Natural killer cell (primary cell): ENCODE results near the gene C2CD4B. TPM values are rescaled to one million over a fixed set of nuclear protein-coding genes. Genes with fewer than 3 reads are reported as not detected.

Source experiments
- ATAC-seq, 3 donors: fragments of 150-1000 bp in 2 of 3; fragments of 200-7000 bp in 1 of 3; cut with Tn5 transposase; 1 replicate in 1 of 3; 2 replicates in 2 of 3; pipeline ENCODE4 v1.10.0; 2021; ENCODE audit warnings: mild to moderate bottlenecking in 2 of 3, moderate library complexity in 2 of 3
- DNase-seq, 2 donors: peaks; one replicate each; pipeline versions ENCODE4 v3.0.0 to v3.0.0-alpha.2; 2013 to 2021; ENCODE audit warnings: mixed read lengths in 1 of 2
- H3K27ac ChIP-seq: one replicate; pipeline ENCODE4 v1.5.1; 2013; ENCODE audit warnings: mild to moderate bottlenecking, low read length
- H3K27me3 ChIP-seq: one replicate; pipeline ENCODE4 v1.6.1; 2013; ENCODE audit warnings: low read length; ENCODE audit not compliant: control insufficient read depth, insufficient read depth
- H3K36me3 ChIP-seq: one replicate; pipeline ENCODE4 v1.6.1; 2013; ENCODE audit warnings: low read length; ENCODE audit not compliant: control insufficient read depth, insufficient read depth
- H3K4me1 ChIP-seq: one replicate; pipeline ENCODE4 v1.6.1; 2013; ENCODE audit warnings: low read length; ENCODE audit not compliant: control insufficient read depth, insufficient read depth
- H3K4me3 ChIP-seq: one replicate; pipeline ENCODE4 v1.5.1; 2013; ENCODE audit warnings: low read length
- H3K9me3 ChIP-seq: one replicate; pipeline ENCODE4 v1.6.1; 2013; ENCODE audit warnings: low read length; ENCODE audit not compliant: control insufficient read depth, insufficient read depth
- H3K27ac Mint-ChIP-seq, 2 donors: one replicate each; pipeline ENCODE4 v1.8.0; 2022; ENCODE audit warnings: mild to moderate bottlenecking in 2 of 2, mixed read lengths in 2 of 2, moderate library complexity in 1 of 2
- H3K27me3 Mint-ChIP-seq, 2 donors: one replicate each; pipeline ENCODE4 v1.8.0; 2022; ENCODE audit warnings: low read depth in 2 of 2, mixed read lengths in 2 of 2
- H3K36me3 Mint-ChIP-seq: one replicate; pipeline ENCODE4 v1.8.0; 2022; ENCODE audit warnings: mixed read lengths
- H3K4me1 Mint-ChIP-seq, 2 donors: one replicate each; pipeline ENCODE4 v1.8.0; 2022; ENCODE audit warnings: mixed read lengths in 2 of 2
- H3K4me3 Mint-ChIP-seq: one replicate; pipeline ENCODE4 v1.8.0; 2022; ENCODE audit warnings: mild to moderate bottlenecking, moderate library complexity, mixed read lengths
- H3K9me3 Mint-ChIP-seq, 2 donors: one replicate each; pipeline ENCODE4 v1.8.0; 2022; ENCODE audit warnings: mixed read lengths in 2 of 2
- WGBS: methylation state at CpG from one replicate; pipeline ENCODE4 v1.1.7; 2013; ENCODE audit warnings: missing lambda C conversion rate; ENCODE audit not compliant: insufficient coverage; 5-methylcytosine and 5-hydroxymethylcytosine counted together
- intact Hi-C: fragments of 100-400 bp; cut with micrococcal nuclease; formaldehyde crosslinking; loops from one replicate; pipeline ENCODE4 v1.14.2; 2022
- total RNA-seq, 4 donors: library from RNA; stranded (reverse); fragments of 120-200 nt in 1 of 4; gene quantifications; one replicate each; pipeline versions ENCODE4 v1.2.3 to v1.2.4, GENCODE V29; 2013 to 2022
- TF ChIP-seq, protein P1 (sequence below): fragments of 200-600 bp; IDR thresholded peaks from one replicate; pipeline ENCODE4 v1.8.0; 2022; ENCODE audit warnings: antibody characterized with exemption

The C2CD4B gene
- total RNA-seq, 3 donors from 2014 or later (not counting 1 experiment from before 2014, with no cell fraction given) = 0.75 TPM; not detected in 2

- Mint-ChIP-seq H3K27me3 (peaks cover 28 to 55% of the 10 kb centered on the region in 2 donors), H3K4me3 (no peak overlapping the region), H3K4me1 (no peaks in the 10 kb centered on the region), H3K9me3 (no peaks in the 10 kb centered on the region), H3K36me3 (no peaks in the 10 kb centered on the region), H3K27ac (no peak overlapping the region)
- Histone ChIP-seq H3K27me3 (peaks cover 1% of the 10 kb centered on the region), H3K4me3 (no peak overlapping the region), H3K27ac (no peak overlapping the region), H3K4me1 (no peaks in the 10 kb centered on the region), H3K36me3 (no peaks in the 10 kb centered on the region), H3K9me3 (no peaks in the 10 kb centered on the region)
- no peak for DNase-seq
- WGBS = 54% methylated on average over 7 of the region's 7 CpGs
- ATAC-seq = no peak
- intact Hi-C loops = no loop called here
- TF ChIP-seq, protein P1, sequence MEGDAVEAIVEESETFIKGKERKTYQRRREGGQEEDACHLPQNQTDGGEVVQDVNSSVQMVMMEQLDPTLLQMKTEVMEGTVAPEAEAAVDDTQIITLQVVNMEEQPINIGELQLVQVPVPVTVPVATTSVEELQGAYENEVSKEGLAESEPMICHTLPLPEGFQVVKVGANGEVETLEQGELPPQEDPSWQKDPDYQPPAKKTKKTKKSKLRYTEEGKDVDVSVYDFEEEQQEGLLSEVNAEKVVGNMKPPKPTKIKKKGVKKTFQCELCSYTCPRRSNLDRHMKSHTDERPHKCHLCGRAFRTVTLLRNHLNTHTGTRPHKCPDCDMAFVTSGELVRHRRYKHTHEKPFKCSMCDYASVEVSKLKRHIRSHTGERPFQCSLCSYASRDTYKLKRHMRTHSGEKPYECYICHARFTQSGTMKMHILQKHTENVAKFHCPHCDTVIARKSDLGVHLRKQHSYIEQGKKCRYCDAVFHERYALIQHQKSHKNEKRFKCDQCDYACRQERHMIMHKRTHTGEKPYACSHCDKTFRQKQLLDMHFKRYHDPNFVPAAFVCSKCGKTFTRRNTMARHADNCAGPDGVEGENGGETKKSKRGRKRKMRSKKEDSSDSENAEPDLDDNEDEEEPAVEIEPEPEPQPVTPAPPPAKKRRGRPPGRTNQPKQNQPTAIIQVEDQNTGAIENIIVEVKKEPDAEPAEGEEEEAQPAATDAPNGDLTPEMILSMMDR = no peak
Measured at GRCh38 chr15:62171882-62172281, 6.8 kb upstream of the C2CD4B start.

- H3K27me3 ChIP-seq = peaks cover 16% of the 10 kb centered on the region
- H3K9me3 ChIP-seq = no peaks in the 10 kb centered on the region
- H3K4me1 Mint-ChIP-seq = peaks cover 0 to 7% of the 10 kb centered on the region in 2 donors
- no peak overlapping the region for H3K4me3 ChIP-seq
- H3K36me3 ChIP-seq = no peaks in the 10 kb centered on the region
- peaks cover 47 to 75% of the 10 kb centered on the region in 2 donors for H3K27me3 Mint-ChIP-seq
- TF ChIP-seq, protein P1 = no peak
- H3K36me3 Mint-ChIP-seq = no peaks in the 10 kb centered on the region
- WGBS = 43% methylated on average over 11 of the region's 11 CpGs
- ATAC-seq (no peak), DNase-seq (no peak)
- peaks cover 7% of the 10 kb centered on the region for H3K4me1 ChIP-seq
- no peak overlapping the region for H3K27ac ChIP-seq
- intact Hi-C loops = no loop called here
- no peaks in the 10 kb centered on the region for H3K9me3 Mint-ChIP-seq
- H3K4me3 Mint-ChIP-seq = no peak overlapping the region
- H3K27ac Mint-ChIP-seq = no peak overlapping the region
Measured at GRCh38 chr15:62165793-62166375, 799 bp upstream of the C2CD4B start.

DNA sequence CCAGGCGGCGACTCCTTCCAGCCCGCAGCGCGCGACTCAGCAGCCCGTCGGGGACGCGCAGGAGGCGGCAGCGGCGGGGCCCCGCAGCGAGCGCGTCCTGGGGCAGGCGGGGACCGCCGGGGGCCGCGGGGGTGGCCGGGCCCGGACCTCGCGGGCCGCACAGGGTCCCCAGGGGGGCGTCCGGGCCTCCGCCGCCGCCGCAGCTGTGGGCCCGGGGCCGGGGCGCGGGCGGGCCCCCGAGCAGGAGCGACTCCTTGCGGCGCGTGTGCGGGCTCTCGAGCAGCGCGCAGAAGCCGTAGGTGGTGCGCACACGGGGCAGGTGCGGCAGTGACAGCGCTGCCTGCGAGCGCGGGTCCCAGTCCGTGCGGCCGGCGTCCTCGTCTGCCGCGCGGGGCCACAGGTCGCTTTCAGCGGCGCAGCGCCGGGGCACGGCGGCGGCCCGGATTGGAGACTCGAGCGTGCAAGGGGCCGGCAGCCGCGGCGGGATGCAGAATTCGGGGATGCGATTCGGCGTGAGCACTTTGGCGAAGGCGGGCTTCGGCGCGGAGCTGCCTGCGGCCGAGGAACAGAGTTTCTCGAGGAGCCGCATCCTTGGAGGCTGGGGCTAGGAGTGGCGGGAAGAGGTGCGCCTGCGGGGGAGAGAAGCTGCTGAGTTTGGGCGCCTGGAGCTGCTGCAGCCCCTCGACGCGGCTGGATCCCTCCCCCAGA, 535 bp downstream of the C2CD4B start:
- Histone ChIP-seq H3K4me1 (peaks cover 7% of the 10 kb centered on the region), H3K27ac (no peak overlapping the region), H3K36me3 (no peaks in the 10 kb centered on the region), H3K27me3 (peaks cover 25% of the 10 kb centered on the region), H3K4me3 (no peak overlapping the region), H3K9me3 (no peaks in the 10 kb centered on the region)
- TF ChIP-seq, protein P1 = no peak
- peaks cover 0 to 7% of the 10 kb centered on the region in 2 donors for H3K4me1 Mint-ChIP-seq
- H3K36me3 Mint-ChIP-seq = peaks cover 3% of the 10 kb centered on the region
- H3K4me3 Mint-ChIP-seq = no peak overlapping the region
- ATAC-seq (peak in 1 of 3 donors; percentile 26), DNase-seq (peak in 1 of 2 donors; percentile 7)
- no peaks in the 10 kb centered on the region for H3K9me3 Mint-ChIP-seq
- WGBS = 1% methylated on average over 98 of the region's 98 CpGs
- H3K27ac Mint-ChIP-seq = no peak overlapping the region
- peaks cover 56 to 85% of the 10 kb centered on the region in 2 donors for H3K27me3 Mint-ChIP-seq
- intact Hi-C loops = no loop called here
